GM21576 (cell line): Measurements from ENCODE around the gene STK10.

Source experiments
- ATAC-seq: cut with Tn5 transposase; IDR thresholded peaks from one replicate; pipeline ENCODE4 v1.9.1; 2021; ENCODE audit warnings: mild to moderate bottlenecking, moderate library complexity; ENCODE audit not compliant: unreplicated experiment

Gene STK10

DNA sequence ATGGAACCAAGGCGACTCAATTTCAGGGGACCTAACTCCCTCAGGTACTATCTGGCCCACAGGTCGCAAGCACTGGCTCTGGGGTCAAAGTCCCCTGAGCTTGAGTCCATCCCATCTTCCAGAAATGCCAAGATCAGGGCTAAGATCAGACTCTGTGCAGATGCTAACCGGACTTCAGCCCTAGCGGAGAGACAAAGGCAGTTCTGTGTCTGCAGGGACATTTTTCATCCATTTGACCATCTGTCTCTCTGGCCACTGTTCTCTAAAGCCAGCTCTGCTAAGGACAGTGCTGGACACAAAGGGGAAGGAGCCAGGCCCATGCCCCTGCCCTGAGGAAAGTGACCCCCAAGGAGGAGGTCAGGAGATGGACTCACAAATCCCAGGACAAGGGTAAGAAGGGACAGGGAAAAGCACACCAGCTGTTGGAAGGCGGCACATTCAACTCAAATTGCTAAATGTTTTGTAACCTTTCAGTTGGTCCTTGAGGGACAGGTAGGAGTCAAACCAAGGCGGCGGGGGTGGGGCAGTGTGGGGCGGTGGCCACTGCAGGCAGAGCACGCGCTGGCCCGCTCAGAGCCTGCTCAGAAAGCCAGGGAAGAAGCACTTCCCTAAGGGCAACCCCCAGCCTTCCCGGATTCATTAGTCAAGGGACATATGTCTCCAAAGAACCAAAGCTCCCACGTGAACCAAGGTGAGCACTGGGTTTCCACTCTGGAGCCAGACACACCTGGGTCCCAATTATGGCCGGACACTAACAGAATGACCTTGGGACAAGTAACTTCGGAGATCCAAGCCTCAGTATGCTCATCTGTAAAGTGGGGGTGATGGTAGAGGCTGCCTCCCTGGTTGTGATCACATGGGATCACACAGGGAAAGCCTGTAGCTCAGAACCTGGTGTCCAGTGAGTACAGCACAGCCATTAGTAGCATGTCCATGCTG lies 42.8 kb downstream of the STK10 start:
- no peak for ATAC-seq

DNA sequence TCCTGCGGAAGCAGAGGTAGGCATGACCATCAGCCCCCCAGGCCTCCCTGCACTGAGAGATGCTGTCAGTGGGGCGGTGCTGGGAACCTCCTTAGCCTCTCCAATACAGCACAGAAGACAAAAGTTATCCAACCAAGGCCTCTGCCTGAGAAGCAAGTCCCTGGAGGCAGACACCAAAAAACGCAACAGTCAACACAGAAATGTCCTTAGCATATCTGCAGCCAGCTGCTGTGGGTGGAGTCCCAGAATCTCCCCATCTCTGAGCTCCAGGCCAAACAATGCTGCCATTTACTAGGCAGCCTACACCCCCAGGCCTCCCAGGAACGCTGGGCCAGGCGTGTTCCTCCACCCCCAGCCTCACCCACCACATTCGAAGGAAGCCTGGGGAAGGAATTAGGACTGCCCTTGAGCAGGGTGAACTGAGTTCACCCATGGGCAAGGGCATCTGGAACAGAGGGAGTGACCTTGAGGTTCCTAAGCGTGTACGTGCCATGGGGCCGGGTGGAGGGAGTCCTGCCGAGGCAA lies 43.7 kb downstream of the STK10 start:
- peak; percentile 72 for ATAC-seq

GRCh38 chr5:172143875-172144274 lies 44.1 kb downstream of the STK10 start:
- ATAC-seq: no peak

- no peak for ATAC-seq
These were observed 45.3 kb downstream of the STK10 start for GRCh38 chr5:172142709-172143215.

DNA sequence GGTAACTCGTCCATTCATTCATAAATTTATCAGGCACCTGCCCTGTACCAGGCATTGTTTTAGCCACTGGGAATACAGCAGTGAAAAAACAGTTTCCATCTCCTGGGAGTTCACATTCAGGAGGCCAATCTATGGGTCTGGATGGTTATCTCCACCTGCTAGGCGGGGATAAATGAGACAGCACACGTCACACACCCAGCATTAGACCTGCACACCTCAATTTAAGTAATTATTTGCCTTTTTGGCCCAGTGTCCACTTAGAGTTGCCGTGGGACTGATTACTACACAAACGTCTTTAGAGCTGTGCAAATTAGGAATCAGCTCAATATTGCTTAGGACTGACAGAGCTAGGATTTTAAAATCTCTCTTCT lies 46.1 kb downstream of the STK10 start:
- no peak for ATAC-seq

- ATAC-seq: no peak
These were observed 47.2 kb downstream of the STK10 start for GRCh38 chr5:172140866-172141265.

GRCh38 chr5:172140120-172140519 lies 47.9 kb downstream of the STK10 start:
- ATAC-seq: no peak

- ATAC-seq: no peak
These were observed 51.0 kb downstream of the STK10 start for GRCh38 chr5:172137046-172137445.

DNA sequence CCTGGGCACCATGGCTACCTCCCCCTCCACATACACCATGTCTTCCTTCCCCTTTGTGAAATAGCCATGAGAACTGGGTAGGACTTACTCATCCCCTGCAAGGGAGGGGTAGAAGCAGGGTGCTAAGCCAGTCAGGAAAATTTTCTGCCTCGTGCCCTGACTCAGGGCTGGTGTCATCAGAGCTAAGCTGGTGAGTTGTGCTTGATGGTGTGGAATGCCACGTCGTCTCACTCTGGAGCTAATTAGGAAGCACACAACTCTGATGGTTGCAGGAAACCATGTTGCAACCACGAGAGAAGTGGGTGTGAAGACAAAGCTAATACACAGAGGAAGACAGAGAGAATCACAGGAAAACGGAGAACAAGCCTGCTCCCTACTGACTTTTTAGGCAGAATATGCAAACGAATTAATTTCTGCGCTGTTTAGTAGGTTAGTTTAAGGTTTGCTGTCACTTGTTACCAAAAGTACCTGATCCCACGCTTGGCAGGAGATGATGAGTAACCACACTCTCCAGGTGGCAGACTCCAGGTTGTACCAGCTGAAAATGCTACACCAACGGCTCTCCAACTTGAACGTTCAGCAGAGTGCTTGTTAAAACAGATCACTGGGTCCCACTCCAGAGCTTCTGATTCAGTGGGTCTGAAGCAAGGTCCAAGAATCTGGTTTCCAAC lies 54.5 kb downstream of the STK10 start:
- ATAC-seq: no peak

GRCh38 chr5:172131690-172132089 lies 56.3 kb downstream of the STK10 start:
- no peak for ATAC-seq

- ATAC-seq: no peak
These were observed 58.6 kb downstream of the STK10 start for GRCh38 chr5:172129256-172129910.

GRCh38 chr5:172127581-172127980 lies 60.4 kb downstream of the STK10 start:
- no peak for ATAC-seq

GRCh38 chr5:172123269-172123692 lies 64.7 kb downstream of the STK10 start:
- ATAC-seq: no peak

DNA sequence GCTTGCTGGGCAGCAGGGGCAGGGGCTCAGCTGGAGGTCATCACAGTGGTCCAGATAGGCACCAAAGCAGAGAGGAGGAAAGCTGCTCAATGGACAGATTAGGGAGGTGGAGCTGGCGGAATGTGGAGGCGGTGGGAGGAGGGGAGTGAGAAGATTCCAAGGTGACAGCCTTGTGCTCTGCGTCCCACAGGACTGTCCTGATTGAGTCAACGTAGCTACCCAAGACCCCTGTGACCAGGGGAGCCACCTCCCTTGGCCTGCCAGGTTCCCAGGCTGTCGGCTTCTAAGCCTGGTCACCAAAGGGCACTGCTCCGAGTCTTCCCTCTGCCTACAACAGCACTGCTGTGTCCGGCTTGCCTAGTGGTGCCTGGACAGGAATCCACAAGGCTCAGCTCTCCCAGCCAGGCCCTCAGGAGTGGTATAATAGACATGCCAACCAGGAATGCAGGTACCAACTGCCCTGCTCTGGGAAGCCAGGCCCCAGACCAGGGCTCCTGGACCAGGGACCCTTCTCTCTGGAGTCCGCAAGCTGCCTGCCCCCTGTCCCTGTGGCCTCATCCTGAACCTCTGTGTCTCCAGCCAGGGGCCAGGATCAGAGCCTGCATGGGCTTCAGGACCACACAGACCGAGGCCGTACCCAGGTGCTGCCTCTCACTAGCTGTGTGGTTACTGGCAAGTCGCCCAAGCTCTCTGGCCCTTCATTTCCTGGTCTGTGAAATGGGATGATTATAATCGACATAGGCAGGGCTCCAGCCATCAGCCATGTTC lies 67.9 kb downstream of the STK10 start:
- ATAC-seq: no peak

DNA sequence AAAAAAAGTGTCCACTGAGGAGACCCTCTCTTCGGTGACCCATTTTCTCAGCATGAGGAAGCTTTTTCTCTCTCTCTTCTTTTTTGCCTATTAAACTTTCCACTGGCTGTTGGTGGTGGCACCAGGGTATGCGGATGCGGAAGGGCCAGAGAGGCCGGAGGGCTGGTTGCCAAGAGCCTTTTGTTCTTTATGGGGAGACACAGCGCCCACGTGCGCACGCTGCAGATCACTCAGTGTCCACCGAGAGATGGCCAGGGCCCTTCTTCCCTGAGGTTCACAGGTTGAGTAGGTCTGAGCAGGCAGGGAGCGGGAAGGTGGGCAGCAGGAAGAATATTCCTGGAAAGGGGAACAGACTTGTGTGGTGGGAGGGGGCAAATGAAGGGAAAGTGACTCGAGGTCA lies 69.1 kb downstream of the STK10 start:
- no peak for ATAC-seq

GRCh38 chr5:172117977-172118701 lies 69.9 kb downstream of the STK10 start:
- no peak for ATAC-seq

GRCh38 chr5:172115541-172115982 lies 72.5 kb downstream of the STK10 start:
- no peak for ATAC-seq

DNA sequence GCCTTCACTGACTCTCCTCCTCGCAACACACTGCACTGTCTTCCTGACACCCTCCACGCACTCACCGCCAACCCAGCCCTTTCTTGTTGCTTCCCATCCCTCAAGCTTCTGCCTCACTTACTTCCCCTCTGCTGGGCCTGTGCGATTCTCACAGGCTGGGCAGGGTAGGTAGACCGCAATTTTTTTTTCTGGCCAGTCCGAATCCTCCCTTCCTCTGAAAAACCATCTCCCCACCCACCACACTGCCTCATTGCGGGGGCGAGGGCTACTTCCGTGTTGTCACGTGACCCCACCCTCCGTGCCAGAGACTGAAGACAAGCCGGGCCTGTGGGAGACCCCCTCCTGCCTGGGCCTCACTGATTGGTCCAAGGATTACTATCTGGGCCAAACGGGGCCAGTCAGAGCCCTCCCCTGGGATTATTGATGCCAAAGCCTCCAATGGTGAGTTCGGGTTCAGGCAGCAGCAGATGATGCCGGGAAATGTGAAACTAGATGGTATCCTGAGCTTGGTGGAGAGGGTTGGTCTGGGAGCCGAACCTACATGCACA lies 73.1 kb downstream of the STK10 start:
- peak; percentile 57 for ATAC-seq

DNA sequence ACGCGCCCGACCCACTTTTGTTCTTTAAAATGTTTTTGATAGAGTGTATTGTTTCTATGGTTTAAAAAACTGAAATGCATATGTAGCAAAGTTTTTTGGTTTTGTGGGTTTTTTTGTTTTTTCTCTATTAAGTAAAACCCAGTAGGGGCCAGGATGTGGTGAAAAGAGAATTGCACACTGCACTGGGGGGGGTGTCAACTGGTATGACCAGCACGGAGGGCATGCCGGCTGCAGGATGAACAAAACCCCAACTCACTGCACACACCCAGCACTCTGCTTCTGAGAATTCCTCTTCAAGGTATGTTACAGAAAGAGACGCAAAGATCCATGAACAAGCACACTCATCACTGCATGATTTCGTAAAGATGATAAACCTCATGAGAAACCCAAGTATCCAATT lies 75.0 kb downstream of the STK10 start:
- no peak for ATAC-seq

GRCh38 chr5:172111852-172112225 lies 76.2 kb downstream of the STK10 start:
- no peak for ATAC-seq
